ENCODE data around the gene ARFGAP1. TPM values are rescaled to one million over a fixed set of nuclear protein-coding genes. Genes with fewer than 3 reads are reported as not detected.

Gene ARFGAP1
- polyA plus RNA-seq, 1 donor (not counting 4 experiments of a cell fraction or from before 2014, with no cell fraction given): 31.5 TPM

DNA sequence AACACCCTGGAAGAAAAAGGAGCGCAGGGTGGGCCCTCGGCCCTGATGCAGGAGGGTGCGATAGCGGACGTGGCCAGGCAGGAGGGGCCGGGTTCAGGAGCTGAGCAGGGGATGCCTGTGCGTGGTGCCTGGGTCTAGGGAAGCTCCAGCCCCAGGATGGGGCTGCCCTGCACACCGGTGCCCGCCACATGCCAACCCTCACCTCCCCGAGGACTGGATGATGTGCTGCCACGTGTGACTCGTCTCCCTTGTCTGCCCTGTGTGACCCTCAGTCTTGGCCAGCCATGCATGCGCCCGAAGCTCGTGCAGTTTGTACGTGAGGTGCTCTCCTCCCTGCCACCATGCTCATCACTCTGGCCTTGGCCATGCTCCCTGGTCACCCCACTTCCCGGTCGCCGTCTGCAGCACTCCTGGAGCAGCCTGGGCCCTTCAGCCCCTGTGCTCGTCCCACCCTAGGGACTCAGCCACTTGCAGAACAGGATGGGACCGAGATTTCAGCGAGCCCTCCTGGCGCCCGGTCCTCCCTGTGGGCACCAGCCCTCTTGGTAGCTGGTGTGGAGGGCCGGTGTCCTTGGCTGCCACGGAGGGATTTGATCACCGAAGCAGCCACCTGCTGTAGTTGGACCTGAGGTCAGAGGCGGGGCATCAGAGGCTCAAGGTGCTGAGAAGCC is 16.1 kb downstream of the ARFGAP1 start:
- no peak overlapping the region for H3K4me3 ChIP-seq (ENCODE audit: control insufficient read depth in 2 of 3, extremely low read depth in 1 of 3, insufficient read depth in 2 of 3, low read depth in 1 of 3, low read length in 3 of 3)
- TF ChIP-seq EZH2 (IDR thresholded peaks at IDR 0.05; ENCODE audit: low read length): no peak
- TF ChIP-seq CTCF (optimal IDR thresholded peaks at IDR 0.05 in 1 of 3, IDR thresholded peaks at IDR 0.05 in 1 of 3, conservative IDR thresholded peaks at IDR 0.05 in 1 of 3; ENCODE audit: extremely low read depth in 1 of 3, insufficient read depth in 2 of 3, low read length in 3 of 3): no peak
- H3K9ac ChIP-seq (ENCODE audit: control insufficient read depth, extremely low read depth, insufficient read depth, low read length): no peak overlapping the region
- no peak overlapping the region for H2AFZ ChIP-seq (ENCODE audit: control insufficient read depth, low read length)
- no peaks in the 10 kb centered on the region for H3K9me1 ChIP-seq (ENCODE audit: control insufficient read depth, extremely low read depth, insufficient read depth, low read length)
- no peaks in the 10 kb centered on the region for H3K4me1 ChIP-seq (ENCODE audit: control insufficient read depth, extremely low read depth, insufficient read depth, low read length)
- no peaks in the 10 kb centered on the region for H3K79me2 ChIP-seq (ENCODE audit: control insufficient read depth, insufficient read depth, low read length)
- DNase-seq (ENCODE audit: low read depth, low spot score) (no peak), FAIRE-seq (no peak)
- peaks cover 5% of the 10 kb centered on the region for H4K20me1 ChIP-seq (ENCODE audit: control insufficient read depth, extremely low read depth, insufficient read depth, low read length)
- peaks cover 19 to 21% of the 10 kb centered on the region in 2 experiments for H3K36me3 ChIP-seq (ENCODE audit: control insufficient read depth in 2 of 2, extremely low read depth in 1 of 2, insufficient read depth in 2 of 2, low read length in 2 of 2)
- H3K27ac ChIP-seq (ENCODE audit: control insufficient read depth, insufficient read depth, low read length): no peak overlapping the region
- H3K9me3 ChIP-seq (ENCODE audit: control insufficient read depth, low read depth, low read length): no peaks in the 10 kb centered on the region
- dilution Hi-C loops (cut with MboI; ENCODE audit: extremely low pct_ligation_motif_present, low sequenced_read_pairs): loop anchor here (10.0 kb wide), 1 partner anchor 64 kb away; no protein-coding TSS in a partner anchor
- no peaks in the 10 kb centered on the region for H3K27me3 ChIP-seq (ENCODE audit: control insufficient read depth, extremely low read depth, insufficient read depth, low read length)
- no peak overlapping the region for H3K4me2 ChIP-seq (ENCODE audit: control insufficient read depth, extremely low read depth, insufficient read depth, low read depth, low read length)

GRCh38 chr20:63289311-63290135 is 16.9 kb downstream of the ARFGAP1 start:
- Histone ChIP-seq H3K27me3 (ENCODE audit: control insufficient read depth, extremely low read depth, insufficient read depth, low read length) (peaks cover 5% of the 10 kb centered on the region), H3K9me3 (ENCODE audit: control insufficient read depth, low read depth, low read length) (no peaks in the 10 kb centered on the region), H3K4me2 (ENCODE audit: control insufficient read depth, extremely low read depth, insufficient read depth, low read depth, low read length) (no peak overlapping the region), H3K4me3 (ENCODE audit: control insufficient read depth in 2 of 3, extremely low read depth in 1 of 3, insufficient read depth in 2 of 3, low read depth in 1 of 3, low read length in 3 of 3) (no peak overlapping the region), H3K9ac (ENCODE audit: control insufficient read depth, extremely low read depth, insufficient read depth, low read length) (no peak overlapping the region), H4K20me1 (ENCODE audit: control insufficient read depth, extremely low read depth, insufficient read depth, low read length) (peaks cover 5% of the 10 kb centered on the region), H3K4me1 (ENCODE audit: control insufficient read depth, extremely low read depth, insufficient read depth, low read length) (no peaks in the 10 kb centered on the region), H3K27ac (ENCODE audit: control insufficient read depth, insufficient read depth, low read length) (no peak overlapping the region), H3K9me1 (ENCODE audit: control insufficient read depth, extremely low read depth, insufficient read depth, low read length) (no peaks in the 10 kb centered on the region), H3K79me2 (ENCODE audit: control insufficient read depth, insufficient read depth, low read length) (no peaks in the 10 kb centered on the region), H2AFZ (ENCODE audit: control insufficient read depth, low read length) (no peak overlapping the region), H3K36me3 (ENCODE audit: control insufficient read depth in 2 of 2, extremely low read depth in 1 of 2, insufficient read depth in 2 of 2, low read length in 2 of 2) (peaks cover 14 to 20% of the 10 kb centered on the region in 2 experiments)
- dilution Hi-C loops (cut with MboI; ENCODE audit: extremely low pct_ligation_motif_present, low sequenced_read_pairs): loop anchor here (10.0 kb wide), 1 partner anchor 65 kb away; no protein-coding TSS in a partner anchor
- TF ChIP-seq EZH2 (IDR thresholded peaks at IDR 0.05; ENCODE audit: low read length) (no peak), CTCF (optimal IDR thresholded peaks at IDR 0.05 in 1 of 3, IDR thresholded peaks at IDR 0.05 in 1 of 3, conservative IDR thresholded peaks at IDR 0.05 in 1 of 3; ENCODE audit: extremely low read depth in 1 of 3, insufficient read depth in 2 of 3, low read length in 3 of 3) (no peak)
- DNase-seq (ENCODE audit: low read depth, low spot score) (no peak), FAIRE-seq (no peak)
